Colonic mucosa (tissue), 4 donors: ENCODE data around the gene VWA5B2. TPM values are rescaled to one million over a fixed set of nuclear protein-coding genes. Genes with fewer than 3 reads are reported as not detected.
A peak's percentile ranks its signal among the peaks of the same experiment; 100 is the strongest.

ENCODE experiments used
- DNase-seq: peaks from one replicate; pipeline ENCODE4 v3.0.0-alpha.2; 2020
- H3K27ac ChIP-seq: fragments of 200-600 bp; one replicate; pipeline ENCODE4 v1.8.0; 2021
- H3K27me3 ChIP-seq: fragments of 200-600 bp; one replicate; pipeline ENCODE4 v1.8.0; 2021
- H3K36me3 ChIP-seq: fragments of 200-600 bp; one replicate; pipeline ENCODE4 v1.8.0; 2021
- H3K4me1 ChIP-seq: fragments of 200-600 bp; one replicate; pipeline ENCODE4 v1.8.0; 2021; ENCODE audit warnings: mild to moderate bottlenecking
- H3K4me3 ChIP-seq: fragments of 200-600 bp; one replicate; pipeline ENCODE4 v1.8.0; 2021
- H3K9ac ChIP-seq, 2 donors: one replicate each; pipeline ENCODE4 v1.7.0; 2013; ENCODE audit warnings: control low read depth in 2 of 2, low read depth in 2 of 2, low read length in 2 of 2
- H3K9me3 ChIP-seq: fragments of 200-600 bp; one replicate; pipeline ENCODE4 v1.8.0; 2021
- CTCF ChIP-seq: fragments of 200-600 bp; IDR thresholded peaks from one replicate; pipeline ENCODE4 v1.8.0; 2022; ENCODE audit warnings: antibody characterized with exemption, mild to moderate bottlenecking
- intact Hi-C: fragments of 100-400 bp; cut with DNase I; formaldehyde crosslinking; loops from one replicate; pipeline ENCODE4 v1.14.1; 2022
- total RNA-seq, 2 donors: library from RNA; stranded (reverse); fragmentation: NEBNext Ultra II Directional in 1 of 2; extraction: Animal tissue kit (Norgen Biotek cat#: 25700) in 1 of 2; gene quantifications; one replicate each; pipeline ENCODE4 v1.2.1, GENCODE V29; 2021
- donor health status: healthy.
- donor health status: DM: no; HTN: no; CAD: no.
- donor health status: DM: no; HTN: no; CAD: no.

The VWA5B2 gene
- total RNA-seq = 1 to 10 TPM; 2.1 to 2.3 TPM

GRCh38 chr3:184229394-184230080 is at the start of gene VWA5B2:
VWA5B2 (plus strand) TSS chr3:184229585; CDS start chr3:184230529, 944 bp downstream.
- Histone ChIP-seq H3K4me3 (peak within 1 kb of the TSS; percentile 41), H3K4me1 (peaks cover 9% of the 10 kb centered on the region)
- DNase-seq = peak; percentile 30

GRCh38 chr3:184180165-184180564 is 49.2 kb upstream of the VWA5B2 start:
- peaks cover 36% of the 10 kb centered on the region for H3K36me3 ChIP-seq
- intact Hi-C loops = no loop called here
- H3K27ac ChIP-seq = no peak overlapping the region
- H3K9me3 ChIP-seq = no peaks in the 10 kb centered on the region
- H3K27me3 ChIP-seq = no peaks in the 10 kb centered on the region
- DNase-seq = peak; percentile 17
- H3K4me3 ChIP-seq = no peak overlapping the region
- peaks cover 13% of the 10 kb centered on the region for H3K4me1 ChIP-seq
- H3K9ac ChIP-seq = peak overlapping the region in 1 of 2 donors; percentile 8
- TF ChIP-seq CTCF = no peak

More at GRCh38 chr3:184229394-184230080, at the start of gene VWA5B2:
- no peaks in the 10 kb centered on the region for H3K36me3 ChIP-seq
- H3K9ac ChIP-seq = no peak within 1 kb of the TSS
- no peak within 1 kb of the TSS for H3K27ac ChIP-seq
- H3K27me3 ChIP-seq = peaks cover 36% of the 10 kb centered on the region
- H3K9me3 ChIP-seq = no peaks in the 10 kb centered on the region
- TF ChIP-seq CTCF = no peak
- intact Hi-C loops = no loop called here

- H3K27ac ChIP-seq = no peak overlapping the region
- no peak overlapping the region for H3K4me3 ChIP-seq
- intact Hi-C loops = no loop called here
- peaks cover 36% of the 10 kb centered on the region for H3K36me3 ChIP-seq
- peaks cover 8% of the 10 kb centered on the region for H3K4me1 ChIP-seq
- no peaks in the 10 kb centered on the region for H3K9me3 ChIP-seq
- no peak overlapping the region for H3K9ac ChIP-seq
- no peak for DNase-seq
- no peak for TF ChIP-seq CTCF
- H3K27me3 ChIP-seq = no peaks in the 10 kb centered on the region
Measured at GRCh38 chr3:184181596-184181995, 47.8 kb upstream of the VWA5B2 start.

DNA sequence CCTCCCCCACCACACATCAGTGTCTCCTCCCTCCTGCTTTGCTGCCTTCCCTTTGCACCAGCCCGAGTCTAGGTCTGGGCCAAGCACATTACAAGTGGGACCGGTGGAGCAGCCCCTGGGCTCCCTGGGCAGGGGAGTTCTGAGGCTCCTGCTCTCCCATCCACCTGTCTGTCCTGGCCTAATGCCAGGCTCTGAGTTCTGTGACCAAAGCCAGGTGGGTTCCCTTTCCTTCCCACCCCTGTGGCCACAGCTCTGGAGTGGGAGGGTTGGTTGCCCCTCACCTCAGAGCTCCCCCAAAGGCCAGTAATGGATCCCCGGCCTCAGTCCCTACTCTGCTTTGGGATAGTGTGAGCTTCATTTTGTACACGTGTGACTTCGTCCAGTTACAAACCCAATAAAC is 45.7 kb upstream of the VWA5B2 start:
- no peak overlapping the region for H3K27ac ChIP-seq
- DNase-seq = peak; percentile 15
- no peaks in the 10 kb centered on the region for H3K27me3 ChIP-seq
- no peak overlapping the region for H3K4me3 ChIP-seq
- intact Hi-C loops = no loop called here
- peaks cover 30% of the 10 kb centered on the region for H3K36me3 ChIP-seq
- peaks cover 8% of the 10 kb centered on the region for H3K4me1 ChIP-seq
- no peak for TF ChIP-seq CTCF
- H3K9me3 ChIP-seq = no peaks in the 10 kb centered on the region
- no peak overlapping the region for H3K9ac ChIP-seq

GRCh38 chr3:184184546-184185230 is 44.7 kb upstream of the VWA5B2 start:
- Histone ChIP-seq H3K9ac (no peak overlapping the region), H3K4me3 (no peak overlapping the region), H3K9me3 (no peaks in the 10 kb centered on the region), H3K27ac (no peak overlapping the region), H3K36me3 (peaks cover 32% of the 10 kb centered on the region), H3K4me1 (peaks cover 8% of the 10 kb centered on the region), H3K27me3 (no peaks in the 10 kb centered on the region)
- TF ChIP-seq CTCF = no peak
- peak; percentile 15 for DNase-seq
- intact Hi-C loops = no loop called here
